Vagina (tissue), 2 donors: Measurements from ENCODE around the gene CACNA2D4.

Experiments used
- CTCF ChIP-seq, 3 experiments: fragments of 450-650 bp in 2 of 3; fragments of 200-600 bp in 1 of 3; sonication (generic) in 1 of 3; IDR thresholded peaks; one replicate each; pipeline ENCODE4 v1.5.1; 2017 to 2019; ENCODE audit warnings: antibody characterized with exemption in 3 of 3, mild to moderate bottlenecking in 2 of 3, moderate library complexity in 2 of 3
- POLR2A ChIP-seq, 2 donors: fragments of 450-650 bp; IDR thresholded peaks; one replicate each; pipeline ENCODE4 v1.6.1; 2017; ENCODE audit warnings: antibody characterized with exemption in 2 of 2, mild to moderate bottlenecking in 2 of 2, moderate library complexity in 2 of 2
- POLR2AphosphoS5 ChIP-seq, 2 donors: sonication (generic); formaldehyde crosslinking; IDR thresholded peaks; one replicate each; pipeline ENCODE4 v1.9.0; 2017; ENCODE audit warnings: antibody characterized with exemption in 2 of 2, mild to moderate bottlenecking in 2 of 2, low read depth in 1 of 2; ENCODE audit not compliant: insufficient read depth in 1 of 2

- TF ChIP-seq POLR2A (IDR thresholded peaks at IDR 0.05) (no peak), POLR2AphosphoS5 (IDR thresholded peaks at IDR 0.05; ENCODE audit: insufficient read depth in 1 of 2, low read depth in 1 of 2) (no peak), CTCF (IDR thresholded peaks at IDR 0.05) (no peak)
These were observed 85.5 kb downstream of the CACNA2D4 start for GRCh38 chr12:1832801-1833595.
